ENCODE data around the gene ACOX3. TPM values are rescaled to one million over a fixed set of nuclear protein-coding genes. Genes with fewer than 3 reads are reported as not detected.

The ACOX3 gene
- total and polyA plus RNA-seq, 2 of the 8 experiments (the other 6 are each of a cell fraction or from before 2014, with no cell fraction given): 2.5 to 9.9 TPM

DNA sequence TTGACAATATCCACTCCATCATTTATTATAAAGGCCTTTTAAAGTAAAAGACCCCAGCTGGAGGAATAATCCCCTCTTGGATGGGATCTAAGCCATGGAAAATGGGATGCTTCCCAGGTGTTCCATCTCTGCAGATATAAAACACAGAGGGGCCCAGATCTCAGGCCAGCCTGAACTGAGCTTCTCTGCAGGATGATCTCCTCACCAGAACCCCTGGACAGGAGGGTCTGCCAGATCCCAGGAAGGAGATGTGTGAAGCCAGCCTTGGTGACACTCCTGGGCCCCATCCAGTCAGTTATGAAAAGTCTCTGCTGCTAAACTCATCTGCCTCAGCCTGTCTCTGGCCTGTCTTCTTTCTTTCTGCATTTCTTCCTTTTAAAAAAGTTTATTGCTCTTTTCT is 114.3 kb downstream of the ACOX3 start:
- no peak overlapping the region for H2AK5ac ChIP-seq (ENCODE audit: low read depth, low read length)
- no peak overlapping the region for H3K4me2 ChIP-seq (ENCODE audit: insufficient read depth in 1 of 2, low read depth in 2 of 2, low read length in 2 of 2)
- H3K4me1 ChIP-seq (replicated peaks in 1 of 4; ENCODE audit: control insufficient read depth in 3 of 4, insufficient read depth in 4 of 4, low read length in 3 of 4): no peaks in the 10 kb centered on the region
- H3K4ac ChIP-seq (replicated peaks; ENCODE audit: insufficient read length, low read depth, low read length): no peak overlapping the region
- no peak overlapping the region for H2BK12ac ChIP-seq (ENCODE audit: low read depth, low read length)
- H3K23me2 ChIP-seq (ENCODE audit: low read depth, low read length): peaks cover 3% of the 10 kb centered on the region; the same call in 1 of the 2 replicates
- no peak overlapping the region for H3K56ac ChIP-seq (replicated peaks; ENCODE audit: insufficient read length, low read depth, low read length)
- ChIA-PET CTCF (ENCODE audit: partially characterized antibody) (interaction anchor here (0.6 to 2.1 kb wide), 6 partner anchors 10 to 171 kb away, joined by 3 to 9 read pairs (median 4); partner anchors contain the start of gene SH3TC1), POLR2A (ENCODE audit: partially characterized antibody) (no interaction called here)
- no peak overlapping the region for H2BK120ac ChIP-seq (replicated peaks; ENCODE audit: low read depth, low read length)
- no peak overlapping the region for H3K18ac ChIP-seq (ENCODE audit: extremely low read depth, low read length)
- no peak overlapping the region for H2BK15ac ChIP-seq (ENCODE audit: low read length)
- no peak overlapping the region for H4K91ac ChIP-seq (replicated peaks; ENCODE audit: insufficient read length, low read length)
- H3K27ac ChIP-seq (ENCODE audit: low read depth, low read length): no peak overlapping the region
- H3K79me1 ChIP-seq (ENCODE audit: low read depth, low read length): no peaks in the 10 kb centered on the region
- no peak for DNase-seq (ENCODE audit: low read depth in 1 of 2, low spot score in 2 of 2)
- H2AFZ ChIP-seq (ENCODE audit: low read length): no peak overlapping the region
- no peak overlapping the region for H3K9ac ChIP-seq (replicated peaks in 1 of 4; ENCODE audit: extremely low read depth in 1 of 4, low read depth in 3 of 4, low read length in 3 of 4)
- H3K9me3 ChIP-seq (ENCODE audit: insufficient read depth in 2 of 2, low read depth in 1 of 2, low read length in 1 of 2): no peaks in the 10 kb centered on the region; a peak in 2 of 4 replicates
- no peaks in the 10 kb centered on the region for H3K79me2 ChIP-seq (ENCODE audit: control insufficient read depth in 1 of 2, insufficient read depth in 2 of 2, low read length in 2 of 2)
- no peak overlapping the region for H3K23ac ChIP-seq (ENCODE audit: insufficient read length)
- no peaks in the 10 kb centered on the region for H3K36me3 ChIP-seq (ENCODE audit: control insufficient read depth in 2 of 4, insufficient read depth in 4 of 4, low read length in 3 of 4)
- H3K4me3 ChIP-seq (ENCODE audit: extremely low read depth in 1 of 4, insufficient read depth in 2 of 4, low read depth in 3 of 4, low read length in 4 of 4): no peak overlapping the region
- H4K20me1 ChIP-seq (replicated peaks in 1 of 2; ENCODE audit: control insufficient read depth in 1 of 2, insufficient read depth in 2 of 2, low read length in 2 of 2): peaks cover 0 to 2% of the 10 kb centered on the region in 2 experiments
- H4K8ac ChIP-seq (ENCODE audit: extremely low read depth, insufficient read depth, low read length): no peak overlapping the region
- H3K27me3 ChIP-seq (replicated peaks in 1 of 4; ENCODE audit: control insufficient read depth in 3 of 4, extremely low read depth in 1 of 4, insufficient read depth in 3 of 4, low read length in 3 of 4): no peaks in the 10 kb centered on the region
- FAIRE-seq: no peak
- H2BK5ac ChIP-seq (ENCODE audit: low read depth, low read length): no peak overlapping the region
- H2BK20ac ChIP-seq (ENCODE audit: low read length): no peak overlapping the region
- no peak overlapping the region for H3K14ac ChIP-seq (ENCODE audit: insufficient read length)
- no peak overlapping the region for H4K5ac ChIP-seq (ENCODE audit: insufficient read length, low read depth, low read length)
- TF ChIP-seq SP1 (IDR thresholded peaks at IDR 0.05; ENCODE audit: low read depth, low read length): no peak
- no peak for TF ChIP-seq SIN3A (conservative IDR thresholded peaks at IDR 0.05 in 1 of 2, IDR thresholded peaks at IDR 0.05 in 1 of 2; ENCODE audit: low read depth in 1 of 2, low read length in 2 of 2)
- no peak for TF ChIP-seq ATF2 (IDR thresholded peaks at IDR 0.05; ENCODE audit: low read length)
- no peak for TF ChIP-seq USF2 (IDR thresholded peaks at IDR 0.05; ENCODE audit: low read length)
- no peak for TF ChIP-seq HDAC2 (IDR thresholded peaks at IDR 0.05; ENCODE audit: borderline replicate concordance in 1 of 2, low read depth in 2 of 2, low read length in 2 of 2)
- TF ChIP-seq YY1 (IDR thresholded peaks at IDR 0.05; ENCODE audit: low read depth, low read length): no peak
- no peak for TF ChIP-seq CHD2 (IDR thresholded peaks at IDR 0.05; ENCODE audit: low read length)
- no peak for TF ChIP-seq BACH1 (IDR thresholded peaks at IDR 0.05; ENCODE audit: low read length)
- TF ChIP-seq GABPA (IDR thresholded peaks at IDR 0.05; ENCODE audit: borderline replicate concordance, insufficient read depth, low read length): no peak
- TF ChIP-seq NRF1 (IDR thresholded peaks at IDR 0.05; ENCODE audit: low read depth, low read length): no peak
- TF ChIP-seq SRF (IDR thresholded peaks at IDR 0.05; ENCODE audit: low read depth, low read length): no peak
- no peak for TF ChIP-seq POLR2AphosphoS5 (IDR thresholded peaks at IDR 0.05; ENCODE audit: low read depth, low read length)
- no peak for TF ChIP-seq TEAD4 (IDR thresholded peaks at IDR 0.05; ENCODE audit: low read depth, low read length)
